Measurements from ENCODE around the gene RER1. TPM values are rescaled to one million over a fixed set of nuclear protein-coding genes. Genes with fewer than 3 reads are reported as not detected.

RER1 gene
- total and polyA plus RNA-seq, 10 donors: 51.1 to 131 (median 79.0) TPM

DNA sequence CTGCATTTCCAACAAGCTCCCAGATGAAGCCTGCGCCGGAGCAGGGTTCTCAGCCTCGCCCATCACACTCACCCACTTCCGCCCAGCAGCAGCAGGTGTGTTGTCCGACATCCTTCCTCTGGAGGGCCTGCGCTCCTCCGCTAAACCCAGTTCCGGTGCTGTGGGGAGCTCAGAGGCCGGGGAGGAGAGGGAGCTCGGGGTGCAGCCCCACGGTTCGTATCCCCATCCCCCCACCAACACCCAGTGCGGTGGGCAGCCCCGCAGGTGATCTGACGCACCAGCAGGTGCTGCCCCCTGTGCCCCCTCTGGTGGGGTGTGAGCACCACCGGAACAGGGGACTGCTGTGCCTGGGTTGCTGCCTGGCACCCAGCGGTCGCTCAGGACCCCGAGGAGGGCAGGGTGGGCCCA, 24.2 kb downstream of the RER1 start:
- no peaks in the 10 kb centered on the region for H3K9me3 ChIP-seq
- TF ChIP-seq POLR2AphosphoS5 (IDR thresholded peaks at IDR 0.05) (peak; percentile 37 to 63 (median 62)), CTCF (IDR thresholded peaks at IDR 0.05 in 8 of 11, conservative IDR thresholded peaks at IDR 0.05 in 3 of 11) (peak in 1 of 11 experiments; percentile 15), POLR2A (IDR thresholded peaks at IDR 0.05) (no peak)
- peak; percentile 89 for DNase-seq
- H3K4me3 ChIP-seq: peak overlapping the region; percentile 12 to 69 (median 38)
- no peaks in the 10 kb centered on the region for H3K36me3 ChIP-seq
- intact Hi-C loops (cut with DNase I; ENCODE audit: low total_unique reads): loop anchor here (5.0 kb wide), 1 partner anchor 371 kb away; no protein-coding TSS in a partner anchor
- H3K4me1 ChIP-seq: peaks cover 29 to 66% (median 52%) of the 10 kb centered on the region in 6 donors
- 24 to 40% (median 29%) methylated on average over 13 to 19 of the region's 19 CpGs for WGBS, 5 donors
- peaks cover 0 to 58% (median 9%) of the 10 kb centered on the region in 7 donors for H3K27me3 ChIP-seq (replicated peaks in 1 of 7)
- H3K27ac ChIP-seq: peak overlapping the region in 7 of 8 donors; percentile 9 to 88 (median 59)

DNA sequence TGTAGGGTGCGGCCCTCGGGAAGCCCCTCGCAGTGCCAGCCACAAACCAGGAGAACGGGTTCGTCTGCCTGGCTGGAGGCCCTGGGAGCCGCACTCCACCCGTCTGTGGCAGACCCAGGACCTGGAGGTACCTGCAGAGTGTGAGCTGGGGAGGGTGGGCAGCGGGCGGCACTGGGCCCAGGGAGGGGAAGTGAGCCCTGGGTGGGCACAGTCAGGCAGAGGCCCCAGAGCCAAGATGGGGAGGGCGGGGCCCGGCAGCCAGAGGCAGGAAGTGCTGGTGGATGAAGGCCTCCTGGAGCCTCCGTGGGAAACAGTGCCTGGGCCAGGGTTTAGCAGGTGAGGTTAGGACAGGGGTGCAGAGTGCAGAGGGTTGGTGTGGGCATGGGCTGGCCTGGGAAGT, 24.8 kb downstream of the RER1 start:
- peak overlapping the region in 5 of 8 donors; percentile 43 to 88 (median 71) for H3K27ac ChIP-seq
- H3K4me1 ChIP-seq: peaks cover 27 to 60% (median 49%) of the 10 kb centered on the region in 6 donors
- peaks cover 0 to 60% (median 9%) of the 10 kb centered on the region in 7 donors for H3K27me3 ChIP-seq (replicated peaks in 1 of 7)
- DNase-seq: no peak
- TF ChIP-seq POLR2AphosphoS5 (IDR thresholded peaks at IDR 0.05) (no peak), POLR2A (IDR thresholded peaks at IDR 0.05) (no peak), CTCF (IDR thresholded peaks at IDR 0.05 in 8 of 11, conservative IDR thresholded peaks at IDR 0.05 in 3 of 11) (no peak)
- intact Hi-C loops (cut with DNase I; ENCODE audit: low total_unique reads): loop anchor here (5.0 kb wide), 1 partner anchor 371 kb away; no protein-coding TSS in a partner anchor
- H3K4me3 ChIP-seq: peak overlapping the region in 7 of 8 donors; percentile 12 to 69 (median 38)
- no peaks in the 10 kb centered on the region for H3K36me3 ChIP-seq
- H3K9me3 ChIP-seq: no peaks in the 10 kb centered on the region
- 7 to 21% (median 12%) methylated on average over 5 to 12 of the region's 12 CpGs for WGBS, 5 donors

DNA sequence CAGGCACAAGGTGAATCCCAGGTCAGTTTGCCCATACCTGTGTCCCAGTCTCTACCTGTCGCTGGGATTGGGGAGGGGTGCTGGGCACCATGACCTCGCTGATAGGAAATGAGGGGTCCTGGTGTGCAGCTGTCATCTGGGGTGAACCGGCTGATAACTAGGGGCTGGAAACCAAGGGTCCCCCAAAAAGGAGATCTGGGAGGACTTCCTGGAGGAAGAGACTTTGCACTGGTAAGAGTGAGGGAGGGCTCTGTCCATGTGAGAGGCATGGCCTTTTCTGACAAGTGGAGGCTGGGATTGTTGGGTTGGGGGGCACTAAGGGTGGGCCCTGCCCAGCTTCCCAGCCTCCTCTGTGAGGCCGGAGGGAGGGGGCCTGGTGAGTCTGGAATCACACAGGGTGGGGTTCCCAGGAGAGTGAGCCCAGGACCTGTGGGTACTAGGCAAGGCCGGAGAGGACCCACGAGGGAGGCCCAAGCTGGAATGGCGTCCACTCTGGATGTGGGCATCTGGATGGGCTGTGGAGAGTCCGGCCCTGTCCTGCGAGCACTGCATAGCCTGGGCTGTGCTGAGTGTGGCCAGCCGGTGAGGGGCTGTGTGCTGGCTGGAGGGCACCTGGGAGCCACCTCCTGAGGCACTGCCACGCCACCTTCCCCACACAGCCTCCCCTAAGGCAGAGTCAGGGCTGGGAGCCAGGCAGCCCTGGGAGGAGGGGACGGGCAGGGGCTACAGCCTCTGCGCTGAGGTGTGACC, 25.6 kb downstream of the RER1 start:
- 73 to 91% (median 84%) methylated on average over 10 to 13 of the region's 13 CpGs for WGBS, 5 donors
- TF ChIP-seq CTCF (IDR thresholded peaks at IDR 0.05 in 8 of 11, conservative IDR thresholded peaks at IDR 0.05 in 3 of 11) (no peak), POLR2AphosphoS5 (IDR thresholded peaks at IDR 0.05) (no peak), POLR2A (IDR thresholded peaks at IDR 0.05) (no peak)
- Histone ChIP-seq H3K27me3 (replicated peaks in 1 of 7) (peaks cover 0 to 60% (median 9%) of the 10 kb centered on the region in 7 donors), H3K4me1 (peaks cover 21 to 52% (median 40%) of the 10 kb centered on the region in 6 donors), H3K4me3 (peak overlapping the region in 1 of 8 donors; percentile 69), H3K9me3 (peaks cover 0 to 5% (median 0%) of the 10 kb centered on the region in 8 donors), H3K27ac (peak overlapping the region in 3 of 8 donors; percentile 71 to 88 (median 86)), H3K36me3 (no peaks in the 10 kb centered on the region)
- no peak for DNase-seq
- intact Hi-C loops (cut with DNase I; ENCODE audit: low total_unique reads): loop anchor here (5.0 kb wide), 1 partner anchor 370 kb away; no protein-coding TSS in a partner anchor

DNA sequence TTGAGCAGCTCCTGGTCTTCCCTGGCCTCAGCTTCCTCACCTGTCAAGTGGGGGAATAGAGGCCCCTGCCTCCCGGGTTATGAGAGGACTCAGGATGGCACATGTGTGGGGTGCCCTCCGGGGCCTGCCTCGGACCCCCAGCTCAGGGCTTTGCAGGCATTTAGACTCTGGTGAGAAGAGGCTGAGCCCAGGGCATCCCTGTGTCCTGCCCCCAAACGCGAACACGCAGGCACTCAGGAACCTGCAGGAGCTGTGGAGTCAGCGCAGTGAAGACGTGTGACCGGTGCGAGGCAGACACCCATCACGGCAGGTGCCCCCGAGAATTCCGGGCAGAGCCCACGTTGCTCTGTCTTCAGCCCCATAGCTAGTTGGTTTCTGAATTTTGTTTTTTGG, 26.2 kb downstream of the RER1 start:
- Histone ChIP-seq H3K27me3 (replicated peaks in 1 of 7) (peaks cover 0 to 60% (median 9%) of the 10 kb centered on the region in 7 donors), H3K9me3 (peaks cover 0 to 11% (median 4%) of the 10 kb centered on the region in 8 donors), H3K27ac (no peak overlapping the region), H3K36me3 (no peaks in the 10 kb centered on the region), H3K4me3 (no peak overlapping the region), H3K4me1 (peaks cover 21 to 51% (median 40%) of the 10 kb centered on the region in 6 donors)
- no peak for TF ChIP-seq CTCF (IDR thresholded peaks at IDR 0.05 in 8 of 11, conservative IDR thresholded peaks at IDR 0.05 in 3 of 11)
- TF ChIP-seq POLR2AphosphoS5 (IDR thresholded peaks at IDR 0.05): no peak
- no peak for TF ChIP-seq POLR2A (IDR thresholded peaks at IDR 0.05)
- intact Hi-C loops (cut with DNase I; ENCODE audit: low total_unique reads): loop anchor here (5.0 kb wide), 1 partner anchor 369 kb away; no protein-coding TSS in a partner anchor
- 77 to 89% (median 80%) methylated on average over 11 to 14 of the region's 14 CpGs for WGBS, 5 donors
- DNase-seq: no peak

Data from spleen (tissue), 11 donors.